ENCODE measurements around the gene NEUROD1.

The NEUROD1 gene

GRCh38 chr2:181667234-181667633, 13.1 kb downstream of the NEUROD1 start:
- no peak overlapping the region for H3K27ac ChIP-seq
- no peaks in the 10 kb centered on the region for H3K4me1 ChIP-seq
- peaks cover 17% of the 10 kb centered on the region for H3K9me3 ChIP-seq
- no peak overlapping the region for H3K4me2 ChIP-seq
- no peaks in the 10 kb centered on the region for H3K27me3 ChIP-seq
- H4K20me1 ChIP-seq, result no peaks in the 10 kb centered on the region
- TF ChIP-seq Cebpa-rat (IDR thresholded peaks at IDR 0.05), result no peak
- no peaks in the 10 kb centered on the region for H3K36me3 ChIP-seq
- no peak overlapping the region for H3K9ac ChIP-seq
- H3K4me3 ChIP-seq, result no peak overlapping the region

GRCh38 chr2:181662287-181662686, 18.0 kb downstream of the NEUROD1 start:
- Histone ChIP-seq H4K20me1 (no peaks in the 10 kb centered on the region), H3K27me3 (peaks cover 13% of the 10 kb centered on the region), H3K27ac (no peak overlapping the region), H3K4me3 (no peak overlapping the region), H3K36me3 (no peaks in the 10 kb centered on the region), H3K9ac (no peak overlapping the region), H3K9me3 (peaks cover 17% of the 10 kb centered on the region), H3K4me1 (no peaks in the 10 kb centered on the region), H3K4me2 (no peak overlapping the region)
- TF ChIP-seq Cebpa-rat (IDR thresholded peaks at IDR 0.05), result no peak

- H3K4me1 ChIP-seq, result 0 out of 2 replicates have a peak, but pooled peaks cover 3% of the 10 kb centered on the region
- no peak overlapping the region for H3K4me3 ChIP-seq
- H3K27ac ChIP-seq, result no peak overlapping the region
- H3K4me2 ChIP-seq, result no peak overlapping the region
- TF ChIP-seq Cebpa-rat (IDR thresholded peaks at IDR 0.05), result no peak
- H3K27me3 ChIP-seq, result peaks cover 33% of the 10 kb centered on the region
- H3K9me3 ChIP-seq, result peaks cover 14% of the 10 kb centered on the region
- H3K36me3 ChIP-seq, result no peaks in the 10 kb centered on the region
- no peaks in the 10 kb centered on the region for H4K20me1 ChIP-seq
- no peak overlapping the region for H3K9ac ChIP-seq
These were observed 20.1 kb downstream of the NEUROD1 start for GRCh38 chr2:181660181-181660580.

- no peaks in the 10 kb centered on the region for H4K20me1 ChIP-seq
- no peak for TF ChIP-seq Cebpa-rat (IDR thresholded peaks at IDR 0.05)
- H3K4me3 ChIP-seq, result no peak overlapping the region
- H3K27me3 ChIP-seq, result peaks cover 33% of the 10 kb centered on the region
- no peak overlapping the region for H3K4me2 ChIP-seq
- no peak overlapping the region for H3K9ac ChIP-seq
- 0 out of 2 replicates have a peak, but pooled peaks cover 3% of the 10 kb centered on the region for H3K4me1 ChIP-seq
- H3K27ac ChIP-seq, result no peak overlapping the region
- no peaks in the 10 kb centered on the region for H3K36me3 ChIP-seq
- peaks cover 11% of the 10 kb centered on the region for H3K9me3 ChIP-seq
These were observed 21.9 kb downstream of the NEUROD1 start for GRCh38 chr2:181658444-181658843.

GRCh38 chr2:181657379-181657778, 22.9 kb downstream of the NEUROD1 start:
- no peak overlapping the region for H3K9ac ChIP-seq

GRCh38 chr2:181656450-181657291, 23.6 kb downstream of the NEUROD1 start, which contains the start of gene CERKL:
Gene CERKL (minus strand): TSS chr2:181657105. CDS start chr2:181657006, 99 bp downstream.
- H3K4me1 ChIP-seq, result 0 out of 2 replicates have a peak, but pooled peaks cover 3% of the 10 kb centered on the region
- no peaks in the 10 kb centered on the region for H4K20me1 ChIP-seq
- H3K36me3 ChIP-seq, result no peaks in the 10 kb centered on the region
- peak within 1 kb of the TSS; percentile 53 for H3K4me2 ChIP-seq
- peak within 1 kb of the TSS; percentile 54 for H3K4me3 ChIP-seq
- peaks cover 33% of the 10 kb centered on the region for H3K27me3 ChIP-seq
- H3K27ac ChIP-seq, result no peak within 1 kb of the TSS
- no peak for TF ChIP-seq Cebpa-rat (IDR thresholded peaks at IDR 0.05)
- H3K9ac ChIP-seq, result no peak within 1 kb of the TSS
- peaks cover 11% of the 10 kb centered on the region for H3K9me3 ChIP-seq

More at GRCh38 chr2:181657379-181657778, 22.9 kb downstream of the NEUROD1 start:
- Histone ChIP-seq H3K4me3 (no peak overlapping the region), H3K4me1 (0 out of 2 replicates have a peak, but pooled peaks cover 3% of the 10 kb centered on the region), H3K27me3 (peaks cover 33% of the 10 kb centered on the region), H3K36me3 (no peaks in the 10 kb centered on the region), H4K20me1 (no peaks in the 10 kb centered on the region), H3K27ac (no peak overlapping the region), H3K9me3 (peaks cover 11% of the 10 kb centered on the region), H3K4me2 (peak overlapping the region; percentile 53; the same call in 1 of the 2 replicates)
- TF ChIP-seq Cebpa-rat (IDR thresholded peaks at IDR 0.05), result no peak

GRCh38 chr2:181655519-181655918, 24.8 kb downstream of the NEUROD1 start:
- H3K4me2 ChIP-seq, result no peak overlapping the region
- peaks cover 33% of the 10 kb centered on the region for H3K27me3 ChIP-seq
- no peak for TF ChIP-seq Cebpa-rat (IDR thresholded peaks at IDR 0.05)
- 0 out of 2 replicates have a peak, but pooled peaks cover 3% of the 10 kb centered on the region for H3K4me1 ChIP-seq
- no peak overlapping the region for H3K27ac ChIP-seq
- H4K20me1 ChIP-seq, result no peaks in the 10 kb centered on the region
- H3K36me3 ChIP-seq, result no peaks in the 10 kb centered on the region
- no peak overlapping the region for H3K4me3 ChIP-seq
- H3K9ac ChIP-seq, result no peak overlapping the region
- peaks cover 11% of the 10 kb centered on the region for H3K9me3 ChIP-seq

- H3K36me3 ChIP-seq, result no peaks in the 10 kb centered on the region
- H3K4me1 ChIP-seq, result no peaks in the 10 kb centered on the region
- H4K20me1 ChIP-seq, result no peaks in the 10 kb centered on the region
- no peak overlapping the region for H3K9ac ChIP-seq
- H3K4me3 ChIP-seq, result no peak overlapping the region
- no peaks in the 10 kb centered on the region; the same call in 1 of the 2 replicates for H3K9me3 ChIP-seq
- no peak overlapping the region for H3K27ac ChIP-seq
- no peak for TF ChIP-seq Cebpa-rat (IDR thresholded peaks at IDR 0.05)
- H3K27me3 ChIP-seq, result no peaks in the 10 kb centered on the region
- no peak overlapping the region for H3K4me2 ChIP-seq
These were observed 30.8 kb downstream of the NEUROD1 start for GRCh38 chr2:181649436-181649979.

GRCh38 chr2:181648478-181649155, 31.7 kb downstream of the NEUROD1 start:
- no peak overlapping the region for H3K4me3 ChIP-seq
- no peaks in the 10 kb centered on the region for H3K27me3 ChIP-seq
- no peaks in the 10 kb centered on the region for H4K20me1 ChIP-seq
- H3K4me1 ChIP-seq, result no peaks in the 10 kb centered on the region
- H3K9ac ChIP-seq, result no peak overlapping the region
- H3K27ac ChIP-seq, result no peak overlapping the region
- H3K36me3 ChIP-seq, result no peaks in the 10 kb centered on the region
- no peak overlapping the region for H3K4me2 ChIP-seq
- TF ChIP-seq Cebpa-rat (IDR thresholded peaks at IDR 0.05), result no peak
- H3K9me3 ChIP-seq, result no peaks in the 10 kb centered on the region; the same call in 1 of the 2 replicates
